ENCODE measurements around the gene METTL15.
"Not testable (repeated sequence)": the region's sequence is repeated elsewhere in the genome, so short reads cannot be mapped to it uniquely, and the experiment has no call there.

The METTL15 gene

DNA sequence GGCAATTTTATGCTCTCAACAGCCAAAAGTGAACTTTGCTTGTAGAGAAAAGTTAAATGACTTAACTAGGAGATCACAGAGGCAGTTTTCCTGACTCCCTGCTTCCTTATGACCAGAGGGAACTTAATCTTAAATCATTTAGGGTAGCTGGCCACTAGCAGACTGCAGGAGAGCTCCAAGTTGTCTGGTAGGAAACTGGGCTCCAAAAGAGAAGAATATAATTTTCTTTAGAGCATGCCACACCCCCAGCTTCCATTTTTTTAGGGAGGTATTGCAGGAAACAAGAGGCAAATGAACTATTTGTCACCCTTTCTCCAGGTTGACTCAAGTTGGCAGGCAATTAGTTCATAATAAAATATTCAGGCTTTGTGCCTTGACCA, 2.6 kb downstream of the METTL15 start:
- H3K9ac ChIP-seq (ENCODE audit: low read length) = peak overlapping the region; percentile 93
- DNase-seq (ENCODE audit: low read depth) = peak; percentile 42
- peaks cover 13% of the 10 kb centered on the region for H3K36me3 ChIP-seq (ENCODE audit: control insufficient read depth, insufficient read depth, low read length, severe bottlenecking)
- peaks cover 24% of the 10 kb centered on the region for H3K4me1 ChIP-seq (ENCODE audit: control insufficient read depth, insufficient read depth, low read length)
- H3K9me3 ChIP-seq (ENCODE audit: control insufficient read depth, low read length) = no peaks in the 10 kb centered on the region
- peak overlapping the region; percentile 96 for H3K4me3 ChIP-seq (ENCODE audit: low read length)
- no peaks in the 10 kb centered on the region for H3K27me3 ChIP-seq (replicated peaks; ENCODE audit: control insufficient read depth, insufficient read depth, low read length)

DNA sequence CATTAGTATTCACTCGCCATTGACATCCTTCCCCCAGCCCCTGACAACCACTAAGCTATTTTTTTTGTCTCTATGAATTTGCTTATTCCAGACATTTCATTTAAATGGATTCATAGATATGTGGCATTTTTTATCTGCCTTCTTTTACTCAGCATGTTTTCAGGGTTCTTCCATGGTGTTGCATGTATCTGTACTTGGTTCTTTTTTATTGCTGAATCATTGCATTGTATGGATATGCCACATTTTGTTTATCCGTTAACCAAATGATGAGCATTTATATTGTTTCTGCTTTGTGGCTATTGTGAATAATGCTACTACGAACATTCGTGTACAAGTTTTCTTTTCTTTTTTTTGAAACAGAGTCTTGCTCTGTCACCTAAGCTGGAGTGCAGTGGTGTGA, 5.9 kb downstream of the METTL15 start:
- peak; percentile 23 for DNase-seq (ENCODE audit: low read depth)
- peaks cover 16% of the 10 kb centered on the region for H3K4me1 ChIP-seq (ENCODE audit: control insufficient read depth, insufficient read depth, low read length)
- H3K4me3 ChIP-seq (ENCODE audit: low read length) = no peak overlapping the region
- H3K36me3 ChIP-seq (ENCODE audit: control insufficient read depth, insufficient read depth, low read length, severe bottlenecking) = peaks cover 19% of the 10 kb centered on the region
- H3K9ac ChIP-seq (ENCODE audit: low read length) = no peak overlapping the region
- H3K9me3 ChIP-seq (ENCODE audit: control insufficient read depth, low read length) = no peaks in the 10 kb centered on the region
- H3K27me3 ChIP-seq (replicated peaks; ENCODE audit: control insufficient read depth, insufficient read depth, low read length) = no peaks in the 10 kb centered on the region

DNA sequence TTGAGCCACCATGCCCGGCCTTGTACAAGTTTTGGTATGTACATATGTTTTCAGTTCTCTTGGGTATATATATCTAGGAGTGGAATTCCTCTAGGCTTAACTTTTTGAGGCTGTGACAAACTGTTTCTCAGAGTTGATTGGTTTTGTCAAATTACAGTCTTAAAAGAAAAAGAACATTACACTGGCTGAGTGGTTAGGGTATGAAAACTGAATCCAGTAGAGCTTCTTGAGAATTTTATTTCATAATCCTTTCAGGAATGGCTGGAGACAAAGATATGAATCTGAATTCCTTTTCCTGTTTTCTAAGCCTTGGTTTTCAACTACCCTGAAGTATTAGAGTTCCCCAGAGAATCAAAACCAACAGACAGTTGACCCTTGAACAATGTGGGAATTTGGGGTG, 6.5 kb downstream of the METTL15 start:
- H3K9me3 ChIP-seq (ENCODE audit: control insufficient read depth, low read length) = no peaks in the 10 kb centered on the region
- H3K9ac ChIP-seq (ENCODE audit: low read length) = no peak overlapping the region
- H3K4me1 ChIP-seq (ENCODE audit: control insufficient read depth, insufficient read depth, low read length) = peaks cover 10% of the 10 kb centered on the region
- H3K36me3 ChIP-seq (ENCODE audit: control insufficient read depth, insufficient read depth, low read length, severe bottlenecking) = peaks cover 19% of the 10 kb centered on the region
- no peaks in the 10 kb centered on the region for H3K27me3 ChIP-seq (replicated peaks; ENCODE audit: control insufficient read depth, insufficient read depth, low read length)
- peak; percentile 88 for DNase-seq (ENCODE audit: low read depth)
- H3K4me3 ChIP-seq (ENCODE audit: low read length) = no peak overlapping the region

DNA sequence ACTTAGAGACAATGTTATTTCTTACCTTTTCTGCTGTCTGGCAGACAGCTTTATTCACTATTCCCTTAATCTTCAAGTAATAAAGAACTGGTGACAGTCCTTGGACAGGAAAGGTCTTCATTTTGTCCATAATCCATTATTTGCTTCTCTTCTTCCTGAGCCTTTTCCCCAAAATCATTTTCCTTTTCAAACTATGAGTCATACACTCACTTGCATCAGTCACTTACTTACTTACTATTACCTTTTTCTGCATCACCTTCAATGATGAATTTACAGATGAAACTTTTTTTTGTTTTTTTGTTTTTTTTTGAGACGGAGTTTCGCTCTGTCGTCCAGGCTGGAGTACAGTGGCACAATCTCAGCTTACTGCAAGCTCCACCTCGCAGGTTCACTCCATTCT, 9.5 kb downstream of the METTL15 start:
- peaks cover 19% of the 10 kb centered on the region for H3K36me3 ChIP-seq (ENCODE audit: control insufficient read depth, insufficient read depth, low read length, severe bottlenecking)
- no peaks in the 10 kb centered on the region for H3K9me3 ChIP-seq (ENCODE audit: control insufficient read depth, low read length)

DNA sequence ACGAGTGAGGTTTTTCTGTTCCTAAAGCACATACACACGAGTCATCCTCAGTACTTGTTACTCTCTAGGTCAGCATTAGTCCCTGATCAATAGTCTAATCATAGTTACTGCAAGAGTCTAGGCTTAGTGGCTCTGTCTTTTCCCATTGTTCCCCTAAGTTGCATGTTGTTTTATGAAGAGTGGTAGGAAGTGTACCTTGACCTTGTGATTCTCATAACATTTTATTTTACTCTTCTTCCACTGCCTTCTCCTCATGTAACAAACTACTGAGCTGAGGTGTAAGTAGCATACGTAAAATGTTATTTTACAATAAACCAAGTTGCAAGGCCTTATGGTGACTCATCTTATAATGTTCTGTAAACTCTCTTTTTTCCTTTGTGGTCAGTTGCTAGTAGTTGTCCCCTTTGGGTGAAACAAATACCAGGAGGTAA, 15.0 kb downstream of the METTL15 start:
- Histone ChIP-seq H3K36me3 (ENCODE audit: control insufficient read depth, insufficient read depth, low read length, severe bottlenecking) (no peaks in the 10 kb centered on the region), H3K9ac (ENCODE audit: low read length) (no peak overlapping the region), H3K4me3 (ENCODE audit: low read length) (no peak overlapping the region), H3K27me3 (replicated peaks; ENCODE audit: control insufficient read depth, insufficient read depth, low read length) (no peaks in the 10 kb centered on the region), H3K9me3 (ENCODE audit: control insufficient read depth, low read length) (no peaks in the 10 kb centered on the region), H3K4me1 (ENCODE audit: control insufficient read depth, insufficient read depth, low read length) (no peaks in the 10 kb centered on the region)
- peak; percentile 62 for DNase-seq (ENCODE audit: low read depth)

More for the DNA sequence above, 9.5 kb downstream of the METTL15 start:
- DNase-seq (ENCODE audit: low read depth) = no peak
- H3K9ac ChIP-seq (ENCODE audit: low read length) = no peak overlapping the region
- no peaks in the 10 kb centered on the region for H3K27me3 ChIP-seq (replicated peaks; ENCODE audit: control insufficient read depth, insufficient read depth, low read length)
- no peaks in the 10 kb centered on the region for H3K4me1 ChIP-seq (ENCODE audit: control insufficient read depth, insufficient read depth, low read length)
- H3K4me3 ChIP-seq (ENCODE audit: low read length) = no peak overlapping the region

DNA sequence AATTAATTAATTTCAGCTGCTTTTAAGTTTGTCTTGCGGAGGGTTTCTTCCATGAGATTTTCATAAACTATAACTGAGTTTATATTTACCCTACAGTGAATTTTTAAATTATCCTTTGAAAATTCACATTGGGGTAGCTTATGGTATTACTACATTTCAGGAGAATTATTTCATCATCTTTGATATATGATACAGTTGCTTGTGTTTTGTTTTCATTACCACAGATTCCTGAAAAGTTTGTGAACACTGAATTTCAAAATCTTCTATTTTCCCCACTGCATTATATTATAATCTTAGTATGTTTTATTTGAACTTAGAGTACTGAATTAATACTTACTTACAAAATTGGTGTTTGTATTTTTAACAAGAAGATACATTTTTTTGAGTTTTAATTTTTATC, 24.4 kb downstream of the METTL15 start:
- no peaks in the 10 kb centered on the region for H3K4me1 ChIP-seq (ENCODE audit: control insufficient read depth, insufficient read depth, low read length)
- no peaks in the 10 kb centered on the region for H3K27me3 ChIP-seq (replicated peaks; ENCODE audit: control insufficient read depth, insufficient read depth, low read length)
- no peak overlapping the region for H3K4me3 ChIP-seq (ENCODE audit: low read length)
- H3K36me3 ChIP-seq (ENCODE audit: control insufficient read depth, insufficient read depth, low read length, severe bottlenecking) = peaks cover 14% of the 10 kb centered on the region
- H3K9ac ChIP-seq (ENCODE audit: low read length) = no peak overlapping the region
- peaks cover 1% of the 10 kb centered on the region for H3K9me3 ChIP-seq (ENCODE audit: control insufficient read depth, low read length)
- DNase-seq (ENCODE audit: low read depth) = peak; percentile 84

DNA sequence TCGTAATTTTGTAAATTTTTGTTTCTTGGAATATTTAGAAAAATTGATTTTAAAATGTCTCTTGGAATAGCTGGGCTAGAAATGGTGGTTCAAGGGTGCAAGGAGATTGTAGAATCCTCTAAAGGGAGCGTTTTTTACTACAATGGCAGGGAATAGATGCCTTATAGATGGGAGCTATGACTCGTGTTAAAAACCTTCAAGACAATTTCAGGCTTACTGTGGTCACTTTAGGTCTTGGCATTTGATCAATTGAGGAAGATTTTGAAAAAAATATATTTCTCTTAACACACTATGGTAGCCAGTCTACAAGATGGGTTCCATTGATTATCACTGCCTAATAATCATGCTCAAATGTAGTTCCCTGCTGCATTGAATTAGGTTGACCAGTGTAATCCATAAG, 25.0 kb downstream of the METTL15 start:
- no peak overlapping the region for H3K9ac ChIP-seq (ENCODE audit: low read length)
- no peak overlapping the region for H3K4me3 ChIP-seq (ENCODE audit: low read length)
- H3K9me3 ChIP-seq (ENCODE audit: control insufficient read depth, low read length) = peaks cover 7% of the 10 kb centered on the region
- peaks cover 15% of the 10 kb centered on the region for H3K36me3 ChIP-seq (ENCODE audit: control insufficient read depth, insufficient read depth, low read length, severe bottlenecking)
- H3K4me1 ChIP-seq (ENCODE audit: control insufficient read depth, insufficient read depth, low read length) = no peaks in the 10 kb centered on the region
- peak; percentile 19 for DNase-seq (ENCODE audit: low read depth)
- no peaks in the 10 kb centered on the region for H3K27me3 ChIP-seq (replicated peaks; ENCODE audit: control insufficient read depth, insufficient read depth, low read length)

DNA sequence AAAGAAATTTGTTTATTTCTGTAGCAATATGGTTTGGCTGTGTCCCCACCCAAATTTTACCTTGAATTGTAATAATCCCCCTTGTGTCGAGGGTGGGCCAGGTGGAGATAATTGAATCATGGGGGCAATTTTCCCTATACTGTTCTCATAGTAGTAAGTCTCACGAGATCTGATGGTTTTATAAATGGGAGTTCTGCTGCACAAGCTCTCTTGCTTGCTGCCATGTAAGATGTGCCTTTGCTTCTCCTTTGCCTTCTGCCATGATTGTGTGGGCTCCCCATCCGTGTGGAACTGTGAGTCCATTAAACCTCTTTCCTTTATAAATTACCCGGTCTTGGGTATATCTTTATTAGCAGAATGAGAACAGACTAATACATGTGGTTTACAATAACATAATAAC, 28.0 kb downstream of the METTL15 start:
- H3K9ac ChIP-seq (ENCODE audit: low read length); DNase-seq (ENCODE audit: low read depth); H3K4me3 ChIP-seq (ENCODE audit: low read length); H3K27me3 ChIP-seq (replicated peaks; ENCODE audit: control insufficient read depth, insufficient read depth, low read length); H3K4me1 ChIP-seq (ENCODE audit: control insufficient read depth, insufficient read depth, low read length): not testable (repeated sequence)
- Histone ChIP-seq H3K9me3 (ENCODE audit: control insufficient read depth, low read length) (peaks cover 18% of the 10 kb centered on the region), H3K36me3 (ENCODE audit: control insufficient read depth, insufficient read depth, low read length, severe bottlenecking) (peaks cover 11% of the 10 kb centered on the region)

DNA sequence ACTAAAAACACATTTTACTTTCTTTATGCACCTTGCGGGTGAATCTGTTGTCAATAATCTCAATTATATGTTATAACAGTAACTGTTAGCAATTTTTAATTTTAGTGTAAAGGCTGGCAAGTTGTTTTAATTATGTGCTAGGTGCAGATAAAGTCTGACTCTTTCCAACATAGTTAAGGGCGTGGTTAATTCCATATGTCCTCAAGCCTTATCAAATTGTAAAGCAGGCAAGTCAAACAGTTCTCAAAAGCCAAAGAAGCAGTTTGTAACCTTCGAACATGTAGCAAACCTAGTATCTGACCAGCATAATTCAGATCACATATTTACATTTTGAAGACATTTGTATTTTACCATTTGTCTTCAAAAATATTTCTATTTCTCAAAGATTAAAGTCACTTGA, 29.2 kb downstream of the METTL15 start:
- Histone ChIP-seq H3K4me3 (ENCODE audit: low read length) (no peak overlapping the region), H3K9ac (ENCODE audit: low read length) (no peak overlapping the region), H3K9me3 (ENCODE audit: control insufficient read depth, low read length) (peaks cover 18% of the 10 kb centered on the region), H3K27me3 (replicated peaks; ENCODE audit: control insufficient read depth, insufficient read depth, low read length) (no peaks in the 10 kb centered on the region), H3K36me3 (ENCODE audit: control insufficient read depth, insufficient read depth, low read length, severe bottlenecking) (peaks cover 11% of the 10 kb centered on the region), H3K4me1 (ENCODE audit: control insufficient read depth, insufficient read depth, low read length) (no peaks in the 10 kb centered on the region)
- no peak for DNase-seq (ENCODE audit: low read depth)

DNA sequence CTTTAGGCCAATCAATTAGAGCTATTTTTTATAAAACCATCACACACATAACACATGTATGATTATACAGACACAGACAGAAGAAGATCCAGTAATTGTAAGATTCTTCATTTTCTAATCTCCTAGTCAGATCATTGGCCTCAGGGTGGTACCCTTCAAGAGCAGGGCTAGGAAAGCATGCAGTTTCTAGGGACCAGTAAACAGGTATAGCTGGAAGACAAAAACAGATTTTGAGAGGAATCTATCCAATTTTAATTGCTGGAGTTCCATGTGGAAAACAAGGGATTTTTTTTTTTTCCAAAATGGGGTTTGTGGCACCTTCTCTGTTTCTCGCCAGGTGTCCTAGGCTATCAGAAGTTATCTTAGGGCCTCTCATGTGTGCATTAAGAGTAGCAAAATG, 29.6 kb downstream of the METTL15 start:
- Histone ChIP-seq H3K4me3 (ENCODE audit: low read length) (no peak overlapping the region), H3K9me3 (ENCODE audit: control insufficient read depth, low read length) (peaks cover 18% of the 10 kb centered on the region), H3K27me3 (replicated peaks; ENCODE audit: control insufficient read depth, insufficient read depth, low read length) (no peaks in the 10 kb centered on the region), H3K9ac (ENCODE audit: low read length) (no peak overlapping the region), H3K4me1 (ENCODE audit: control insufficient read depth, insufficient read depth, low read length) (no peaks in the 10 kb centered on the region), H3K36me3 (ENCODE audit: control insufficient read depth, insufficient read depth, low read length, severe bottlenecking) (peaks cover 11% of the 10 kb centered on the region)
- no peak for DNase-seq (ENCODE audit: low read depth)

DNA sequence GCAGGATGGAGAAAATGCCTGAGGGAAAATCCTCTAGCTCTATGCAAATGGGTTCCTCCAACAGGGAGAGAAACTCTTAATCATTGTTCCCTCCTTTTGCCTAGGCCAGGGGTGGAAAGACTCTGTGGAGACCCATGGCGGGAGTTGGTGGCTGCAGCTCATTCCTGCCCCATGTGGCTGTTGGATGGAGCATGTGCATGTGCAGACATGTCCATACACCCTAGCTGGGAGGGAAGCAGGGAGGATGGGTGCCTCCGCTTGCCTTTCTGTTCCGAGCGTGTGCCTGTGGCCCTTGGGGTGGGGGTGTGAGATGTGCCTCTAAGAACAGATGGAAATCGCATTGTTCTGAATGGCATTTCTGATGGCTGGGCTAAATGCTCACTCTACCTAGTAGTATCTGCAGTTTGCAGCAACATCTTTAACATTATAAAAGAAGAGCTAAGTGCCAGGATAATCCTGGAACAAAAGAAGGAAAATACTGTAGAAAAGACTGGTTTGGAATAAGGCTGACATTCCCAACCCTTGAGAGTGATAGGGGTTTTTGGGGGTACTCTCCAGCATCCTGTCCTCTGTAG, 31.7 kb downstream of the METTL15 start:
- Histone ChIP-seq H3K4me1 (ENCODE audit: control insufficient read depth, insufficient read depth, low read length) (no peaks in the 10 kb centered on the region), H3K9ac (ENCODE audit: low read length) (no peak overlapping the region), H3K27me3 (replicated peaks; ENCODE audit: control insufficient read depth, insufficient read depth, low read length) (no peaks in the 10 kb centered on the region), H3K9me3 (ENCODE audit: control insufficient read depth, low read length) (peaks cover 18% of the 10 kb centered on the region), H3K36me3 (ENCODE audit: control insufficient read depth, insufficient read depth, low read length, severe bottlenecking) (peaks cover 11% of the 10 kb centered on the region), H3K4me3 (ENCODE audit: low read length) (no peak overlapping the region)
- DNase-seq (ENCODE audit: low read depth) = no peak

Measured in adipocyte (in vitro differentiated cells).